ENCODE measurements around the gene MAPK1. TPM values are rescaled to one million over a fixed set of nuclear protein-coding genes. Genes with fewer than 3 reads are reported as not detected.
A peak's percentile ranks its signal among the peaks of the same experiment; 100 is the strongest.

MAPK1 gene
- total RNA-seq, 1 experiment from 2014 or later, result 90.3 TPM

GRCh38 chr22:21858025-21858764 lies 9.2 kb downstream of the MAPK1 start:
- no peak overlapping the region for H3K18ac ChIP-seq (ENCODE audit: insufficient read length, low read depth, low read length)
- no peak overlapping the region for H3K23ac ChIP-seq (ENCODE audit: insufficient read length, low read depth, low read length)
- no peak overlapping the region for H3K4me3 Mint-ChIP-seq
- H2BK5ac ChIP-seq (ENCODE audit: insufficient read length, low read length), result no peak overlapping the region
- TF ChIP-seq CTCF (conservative IDR thresholded peaks at IDR 0.05), result no peak
- H3K27me3 ChIP-seq (ENCODE audit: insufficient read depth, low read length), result no peaks in the 10 kb centered on the region
- WGBS (ENCODE audit: extremely low coverage, insufficient read length, low lambda C conversion rate), result no CpG with 5 or more reads among the region's 4 CpGs
- H3K79me1 ChIP-seq (ENCODE audit: insufficient read depth, low read depth, low read length, poor library complexity, severe bottlenecking), result peaks cover 13% of the 10 kb centered on the region
- no peak overlapping the region for H3K4ac ChIP-seq (ENCODE audit: low read depth, low read length)
- H4K8ac ChIP-seq (replicated peaks; ENCODE audit: insufficient read length, low read depth, low read length), result no peak overlapping the region
- H4K5ac ChIP-seq (ENCODE audit: insufficient read length, low read depth, low read length), result no peak overlapping the region
- no peak overlapping the region for H2BK120ac ChIP-seq (ENCODE audit: low read depth, low read length, poor library complexity, severe bottlenecking)
- H3K9me3 ChIP-seq (ENCODE audit: control insufficient read depth, low read depth, low read length), result no peaks in the 10 kb centered on the region
- no peak overlapping the region for H2AK5ac ChIP-seq (ENCODE audit: insufficient read length, low read length)
- no peak overlapping the region for H3K56ac ChIP-seq (ENCODE audit: insufficient read length, low read depth, low read length)
- H2AFZ ChIP-seq (ENCODE audit: low read length), result no peak overlapping the region
- no peak overlapping the region for H2BK12ac ChIP-seq (ENCODE audit: insufficient read length, low read depth, low read length)
- peak overlapping the region in 2 of 3 experiments; percentile 18 to 50; a peak in 2 of 7 replicates for H3K27ac Mint-ChIP-seq
- no peak for DNase-seq
- no peak overlapping the region for H3K27ac ChIP-seq (ENCODE audit: insufficient read length, low read depth, low read length)
- no peaks in the 10 kb centered on the region for H3K23me2 ChIP-seq (ENCODE audit: insufficient read length, low read depth, low read length, poor library complexity, severe bottlenecking)
- no peak overlapping the region for H3K4me2 ChIP-seq (ENCODE audit: insufficient read depth, insufficient read length, low read length)
- H3K36me3 Mint-ChIP-seq (ENCODE audit: insufficient read depth in 1 of 3, low read depth in 3 of 3), result peaks cover 0 to 7% (median 6%) of the 10 kb centered on the region in 3 experiments; a peak in 5 of 7 replicates
- H2BK15ac ChIP-seq (ENCODE audit: low read depth, low read length), result no peak overlapping the region
- no peaks in the 10 kb centered on the region for H3K27me3 Mint-ChIP-seq (ENCODE audit: low read depth)
- peaks cover 68% of the 10 kb centered on the region; the same call in 1 of the 2 replicates for H3K79me2 ChIP-seq (ENCODE audit: insufficient read depth, low read length)
- H3K14ac ChIP-seq (ENCODE audit: insufficient read depth, low read length), result no peak overlapping the region
- H2BK20ac ChIP-seq (ENCODE audit: low read depth, low read length, poor library complexity, severe bottlenecking), result no peak overlapping the region
- no peak overlapping the region for H4K91ac ChIP-seq (ENCODE audit: insufficient read length, low read depth, low read length)
- no peaks in the 10 kb centered on the region for H3K9me3 Mint-ChIP-seq
- peaks cover 53% of the 10 kb centered on the region in 2 experiments for H3K4me1 Mint-ChIP-seq
- H3K4me1 ChIP-seq (ENCODE audit: insufficient read depth, low read length), result peaks cover 6% of the 10 kb centered on the region
- H3T11ph ChIP-seq (ENCODE audit: low read length), result no peak overlapping the region
- H3K9ac ChIP-seq (ENCODE audit: extremely low read depth, insufficient read length, low read length), result no peak overlapping the region
- no peaks in the 10 kb centered on the region for H4K20me1 ChIP-seq (ENCODE audit: control insufficient read depth, insufficient read depth, insufficient read length)

Measured in H9 (cell line).